Bone marrow (tissue), 2 donors: ENCODE data around the gene GBA2.

ENCODE experiments used
- DNase-seq, 2 donors: peaks; one replicate each; lab custom pipeline; 2025; lab: John Stamatoyannopoulos, UW

The GBA2 gene

DNA sequence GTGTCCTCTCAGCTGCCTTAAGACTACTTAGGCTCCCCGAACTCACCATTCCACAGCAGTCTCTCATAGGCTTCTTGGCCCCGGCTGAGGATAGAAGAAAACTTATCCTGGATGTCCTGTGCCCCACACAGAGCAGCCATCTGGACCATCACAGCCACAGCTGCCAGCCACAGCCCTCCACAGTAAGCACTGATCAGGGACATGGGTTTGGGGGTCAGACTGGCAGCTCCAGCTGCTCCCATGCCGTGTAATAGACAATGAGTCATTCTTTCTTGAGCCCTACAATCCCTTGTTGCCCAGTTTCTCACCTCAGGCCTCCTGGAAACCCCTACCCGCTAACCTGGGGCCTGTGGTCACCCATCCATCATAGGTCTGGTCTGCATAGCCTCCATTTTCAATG lies 10.8 kb downstream of the GBA2 start:
- DNase-seq: no peak

DNA sequence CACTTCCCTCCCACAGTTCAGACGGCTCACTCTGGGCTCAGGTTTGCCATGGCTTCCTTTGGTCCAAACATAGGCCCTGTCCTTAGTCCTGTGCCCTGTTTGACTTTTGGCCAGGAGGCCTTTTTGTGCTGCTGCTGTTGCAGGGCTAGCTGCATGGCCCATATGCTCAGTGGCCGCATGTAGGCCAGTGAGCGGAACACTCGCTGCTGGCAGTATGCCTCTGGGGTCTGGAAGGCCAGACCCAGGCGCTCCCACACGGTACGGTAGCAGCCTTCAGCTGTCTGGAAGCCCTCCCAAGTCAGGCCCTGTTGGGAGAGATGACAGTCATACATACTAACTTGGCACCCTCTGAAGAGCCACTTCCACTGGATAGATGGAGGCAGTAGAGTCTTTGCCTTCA lies 11.9 kb downstream of the GBA2 start:
- DNase-seq: no peak

DNA sequence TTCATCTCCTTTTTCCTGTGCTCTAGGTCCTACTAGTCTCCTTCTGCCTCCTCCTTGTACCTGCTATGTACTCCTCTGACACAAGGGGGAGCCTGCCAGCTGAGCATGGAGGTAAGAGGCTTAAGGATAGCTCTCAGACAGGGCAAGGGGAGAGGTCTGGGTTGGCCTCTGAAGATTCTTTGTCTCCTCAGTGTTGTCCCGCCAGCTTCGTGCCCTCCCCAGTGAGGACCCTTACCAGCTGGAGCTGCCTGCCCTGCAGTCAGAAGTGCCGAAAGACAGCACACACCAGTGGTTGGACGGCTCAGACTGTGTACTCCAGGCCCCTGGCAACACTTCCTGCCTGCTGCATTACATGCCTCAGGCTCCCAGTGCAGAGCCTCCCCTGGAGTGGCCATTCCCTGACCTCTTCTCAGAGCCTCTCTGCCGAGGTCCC lies 12.8 kb downstream of the GBA2 start:
- DNase-seq: peak; percentile 13 to 67

DNA sequence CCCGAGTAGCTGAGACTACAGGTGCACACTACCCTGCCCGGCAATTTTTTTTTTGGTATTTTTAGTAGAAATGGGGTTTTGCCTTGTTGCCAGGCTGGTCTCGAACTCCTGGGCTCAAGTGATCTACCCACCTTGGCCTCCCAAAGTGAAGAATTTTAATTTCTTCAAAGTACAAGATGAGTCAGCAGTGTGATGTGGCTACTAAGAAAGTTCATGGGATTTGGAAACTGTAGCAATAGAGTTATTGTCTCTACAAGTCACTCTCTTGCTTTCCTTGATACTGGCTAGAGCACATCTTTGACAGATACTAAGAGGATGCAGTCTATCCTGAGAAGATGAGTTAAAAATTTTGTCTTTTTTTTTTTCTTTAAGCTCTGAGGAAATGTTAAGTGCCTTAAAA lies 14.9 kb downstream of the GBA2 start:
- no peak for DNase-seq

DNA sequence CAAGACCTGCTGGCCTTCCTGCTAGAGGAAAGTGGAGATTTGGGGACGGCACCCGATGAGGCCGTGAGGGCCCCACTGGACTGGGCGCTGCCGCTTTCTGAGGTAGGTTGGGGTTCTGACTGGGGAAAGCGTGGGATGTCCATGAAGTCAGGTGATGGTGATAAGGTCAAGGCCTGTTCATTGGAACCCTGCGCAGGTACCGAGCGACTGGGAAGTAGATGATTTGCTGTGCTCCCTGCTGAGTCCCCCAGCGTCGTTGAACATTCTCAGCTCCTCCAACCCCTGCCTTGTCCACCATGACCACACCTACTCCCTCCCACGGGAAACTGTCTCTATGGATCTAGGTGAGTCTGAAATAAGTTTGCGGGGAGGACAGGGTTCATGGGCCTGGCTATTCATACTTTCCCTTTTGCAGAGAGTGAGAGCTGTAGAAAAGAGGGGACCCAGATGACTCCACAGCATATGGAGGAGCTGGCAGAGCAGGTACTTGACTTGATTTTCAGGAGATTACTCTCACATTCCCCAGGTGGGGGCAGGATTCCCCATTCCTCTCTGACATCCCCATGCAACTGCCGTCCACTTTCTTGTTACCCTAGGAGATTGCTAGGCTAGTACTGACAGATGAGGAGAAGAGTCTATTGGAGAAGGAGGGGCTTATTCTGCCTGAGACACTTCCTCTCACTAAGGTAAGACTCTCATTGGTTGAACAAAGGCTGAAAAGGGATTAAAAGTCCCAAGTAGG lies 16.1 kb downstream of the GBA2 start:
- no peak for DNase-seq

DNA sequence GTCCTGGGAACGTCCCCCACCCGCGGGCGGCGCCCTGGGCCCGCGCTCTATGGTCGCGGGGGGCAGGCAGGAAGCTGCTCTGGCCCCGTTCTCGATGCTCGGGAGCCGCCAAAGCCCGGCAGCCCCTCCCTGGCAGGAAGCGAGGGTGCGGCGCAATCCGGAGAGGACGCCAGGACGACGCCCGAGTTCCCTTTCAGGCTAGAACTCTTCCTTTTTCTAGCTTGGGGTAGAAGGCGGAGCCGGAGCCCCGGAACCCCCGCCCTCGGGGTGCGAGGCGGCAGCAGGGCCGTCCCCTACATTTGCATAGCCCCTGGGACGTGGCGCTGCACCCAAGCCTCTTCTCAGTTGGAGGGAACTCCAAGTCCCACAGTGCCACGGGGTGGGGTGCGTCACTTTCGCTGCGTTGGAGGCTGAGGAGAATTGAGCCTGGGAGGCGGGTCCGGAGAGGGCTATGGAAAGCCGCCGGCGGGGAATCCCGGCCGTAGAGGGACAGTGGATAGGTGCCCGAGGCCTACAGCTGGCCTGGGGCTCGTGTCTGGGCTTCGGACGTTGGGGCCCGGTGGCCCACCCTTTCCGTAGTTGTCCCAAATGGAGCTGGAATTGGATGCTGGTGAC lies 16.7 kb downstream of the GBA2 start, which contains the start of the genes CREB3 and TLN1:
CREB3 (plus strand) TSS at position 482 of the 615 bp plus-strand sequence; CDS start at position 589, 107 bp downstream.
TLN1 (minus strand) TSS at position 11 of the 615 bp plus-strand sequence. CDS start 6,501 bp downstream, outside the sequence.
- DNase-seq: peak; percentile 84 to 94

DNA sequence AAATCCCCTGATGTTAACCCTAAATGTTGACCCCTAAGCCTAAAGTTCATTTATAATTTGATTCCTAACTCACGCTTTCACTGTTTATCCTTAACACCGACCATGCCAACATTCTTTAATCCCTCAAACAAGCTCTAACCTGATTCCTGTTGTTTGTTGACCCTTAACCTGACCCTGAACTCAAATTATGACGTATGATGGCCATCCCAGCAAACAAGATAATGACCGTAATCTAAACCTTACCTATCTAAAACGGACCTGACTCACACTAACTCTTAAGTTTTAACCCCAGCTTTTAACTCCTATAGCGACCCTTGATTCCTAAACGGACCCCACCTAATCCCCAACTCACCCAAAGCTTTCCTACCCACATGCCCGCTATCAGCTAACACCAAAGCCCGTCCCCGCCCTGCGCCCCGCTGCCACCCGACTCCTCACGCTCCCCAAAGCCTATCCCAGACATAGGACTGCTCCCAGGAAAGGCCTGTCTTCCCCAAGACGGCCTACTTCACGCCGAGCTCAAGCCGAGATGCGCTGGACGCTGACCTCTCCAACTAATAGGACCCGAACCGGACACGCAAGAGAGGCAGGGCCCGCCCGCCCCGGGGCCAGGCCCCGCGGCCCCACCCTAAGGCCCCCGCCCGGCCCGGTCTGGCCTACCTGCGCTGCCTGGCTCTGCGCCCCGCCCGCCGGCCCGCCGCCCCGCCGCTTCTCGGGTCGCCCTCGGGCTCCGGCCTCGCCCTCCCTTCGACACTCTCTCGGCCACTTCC lies 17.4 kb downstream of the GBA2 start:
- no peak for DNase-seq

DNA sequence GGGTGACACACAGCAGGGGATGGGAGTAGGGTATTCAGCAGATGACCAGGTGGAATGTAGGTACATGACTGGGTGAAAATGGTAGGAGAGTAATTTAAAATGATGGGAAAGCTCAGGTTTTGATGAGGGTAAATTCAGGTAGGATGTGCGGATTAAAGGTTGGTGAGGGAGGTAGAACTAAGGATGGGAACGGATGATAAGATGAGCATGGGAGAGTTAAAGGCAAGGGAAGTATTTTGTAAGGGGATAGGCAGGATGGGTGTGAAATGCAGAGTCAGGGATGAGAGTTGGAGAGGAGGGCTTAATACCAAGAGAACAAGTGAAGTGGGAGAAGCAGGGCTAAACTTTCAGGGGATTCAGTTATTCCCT lies 18.6 kb downstream of the GBA2 start:
- DNase-seq: no peak

DNA sequence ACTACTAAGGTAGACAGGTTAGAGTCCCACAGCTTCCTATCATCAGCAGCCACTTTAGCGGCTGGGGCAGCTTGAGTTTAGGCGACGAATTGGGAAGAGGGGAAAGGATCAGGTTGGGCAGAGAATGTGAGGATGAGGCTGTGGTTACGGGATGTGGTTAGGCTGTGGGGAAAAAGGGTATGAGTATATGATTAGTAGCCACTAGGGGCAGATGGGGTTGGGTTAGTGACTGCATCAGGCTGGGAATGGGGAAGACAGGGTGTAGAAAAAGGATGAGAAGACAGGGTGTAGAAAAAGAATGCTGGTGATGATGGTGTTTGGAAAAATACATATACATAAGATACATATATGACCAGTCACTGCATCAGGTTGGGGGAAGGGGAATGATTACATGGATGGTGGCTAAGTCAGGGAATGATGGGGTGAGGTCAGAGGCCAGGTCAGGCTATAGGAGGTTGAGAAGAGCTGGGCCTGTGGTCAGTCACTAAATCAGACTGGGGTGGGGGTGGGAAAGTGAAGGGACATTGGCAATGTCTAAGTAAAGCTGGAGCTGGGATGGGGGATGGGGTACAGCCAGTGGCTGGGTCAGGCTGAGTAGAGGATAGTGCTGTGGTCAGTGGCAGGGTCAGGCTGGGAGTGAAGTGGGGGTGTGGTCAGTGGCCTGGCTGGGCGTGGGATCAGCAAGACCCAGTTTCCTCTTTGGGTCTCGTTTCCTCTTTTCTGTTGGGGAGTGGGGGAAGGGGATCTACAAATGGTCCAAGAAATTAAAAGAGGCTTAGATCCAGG lies 19.1 kb downstream of the GBA2 start:
- DNase-seq: peak in 1 of 2 donors; percentile 9

DNA sequence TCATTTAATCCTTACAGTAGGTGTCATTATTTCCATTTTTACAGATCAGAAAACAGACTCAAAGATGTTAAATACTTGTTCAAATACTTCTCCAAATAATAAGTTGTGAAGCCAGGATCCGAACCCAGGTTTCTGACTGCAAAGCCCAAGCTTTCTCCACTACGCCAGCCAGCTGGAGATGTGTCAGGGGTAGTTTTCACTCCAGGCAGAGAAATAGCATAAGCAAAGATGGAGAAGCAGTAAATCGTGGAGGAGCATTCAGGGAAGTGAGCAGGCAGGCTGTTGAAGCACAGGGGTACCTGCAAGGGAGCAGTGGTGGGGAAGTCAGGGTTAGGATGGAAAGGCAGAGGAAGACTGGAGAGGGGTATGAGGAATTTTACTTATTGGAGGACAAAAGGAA lies 19.9 kb downstream of the GBA2 start:
- DNase-seq: no peak

DNA sequence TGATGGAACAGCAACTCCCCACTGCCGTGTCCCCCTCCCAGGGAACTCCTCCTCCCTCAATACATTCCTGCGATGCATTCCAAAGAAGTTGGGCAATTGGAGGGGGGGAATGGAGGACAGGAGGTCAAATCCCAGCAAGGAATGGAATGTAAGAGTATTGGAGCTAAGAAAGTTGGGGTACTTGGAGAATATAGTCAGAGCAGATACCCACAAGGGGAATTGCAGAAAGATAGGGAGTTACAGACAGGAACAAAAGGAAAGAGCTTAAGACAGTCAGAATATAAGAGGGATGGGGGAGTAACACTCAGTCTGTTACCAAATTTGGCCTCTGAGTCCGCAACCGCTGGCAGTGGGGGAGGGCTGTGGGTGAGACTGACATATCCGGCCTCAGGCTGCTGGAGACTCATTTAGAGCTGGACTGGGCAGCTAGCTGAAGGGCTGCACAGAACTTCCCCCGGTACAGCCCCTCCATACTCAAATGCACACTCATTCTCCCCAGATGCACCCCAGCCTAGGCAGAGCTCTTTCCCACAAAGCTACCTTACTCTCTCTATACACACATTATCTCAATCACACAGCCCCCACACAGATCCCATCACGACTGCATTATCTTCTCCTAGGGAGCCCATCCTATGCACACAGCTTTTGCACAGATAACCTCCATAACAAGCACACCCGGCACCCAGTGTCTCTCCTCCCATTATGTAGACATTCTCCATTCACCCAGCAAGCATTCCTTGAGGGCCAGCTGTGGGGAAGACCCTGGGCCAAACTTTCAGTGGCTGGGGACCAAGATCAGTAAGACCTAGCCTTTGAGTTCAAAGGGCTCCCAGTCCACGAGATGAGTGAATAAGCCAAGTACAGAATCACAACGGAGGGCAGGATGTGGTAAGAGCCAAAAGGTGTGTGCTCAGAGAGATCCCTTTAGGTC lies 20.7 kb downstream of the GBA2 start:
- peak; percentile 26 to 49 for DNase-seq

DNA sequence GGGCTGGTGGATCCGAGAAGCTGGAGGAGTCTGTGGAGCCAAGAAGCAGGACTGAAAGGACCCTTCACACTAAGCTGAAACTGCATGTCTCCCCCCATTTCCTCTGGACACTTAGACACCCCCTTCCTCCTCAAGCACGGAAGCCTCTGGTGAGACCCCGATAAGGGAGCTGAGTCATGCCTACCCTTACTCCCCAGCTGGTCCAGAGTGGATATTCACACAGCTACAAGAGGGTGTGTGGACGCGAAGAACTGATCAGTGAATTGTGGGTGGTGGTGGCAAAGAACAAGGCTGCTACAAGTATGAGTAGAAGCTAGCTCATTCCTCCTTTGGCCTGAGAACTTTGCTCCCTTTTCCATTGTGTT lies 21.4 kb downstream of the GBA2 start:
- peak in 1 of 2 donors; percentile 55 for DNase-seq

DNA sequence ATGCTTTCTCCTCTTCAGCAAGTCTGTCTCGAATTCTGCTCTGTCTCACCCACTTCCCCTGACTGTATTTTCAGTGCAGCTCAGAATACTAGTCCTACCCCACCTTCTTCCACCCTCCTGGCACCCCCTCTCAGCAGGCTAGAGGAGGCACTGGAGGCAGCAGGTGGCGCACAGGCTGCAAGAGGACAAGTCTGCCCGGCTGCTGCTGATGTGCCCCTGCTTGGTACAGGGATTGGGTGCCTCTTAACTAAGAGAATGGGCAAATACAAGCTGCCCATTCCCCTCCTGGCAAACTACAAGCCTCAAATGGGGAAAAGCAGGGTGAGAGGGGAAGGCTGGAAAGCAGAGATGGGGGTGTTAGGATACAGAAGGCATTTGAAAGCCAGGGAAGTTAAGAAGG lies 22.1 kb downstream of the GBA2 start:
- peak in 1 of 2 donors; percentile 91 for DNase-seq

DNA sequence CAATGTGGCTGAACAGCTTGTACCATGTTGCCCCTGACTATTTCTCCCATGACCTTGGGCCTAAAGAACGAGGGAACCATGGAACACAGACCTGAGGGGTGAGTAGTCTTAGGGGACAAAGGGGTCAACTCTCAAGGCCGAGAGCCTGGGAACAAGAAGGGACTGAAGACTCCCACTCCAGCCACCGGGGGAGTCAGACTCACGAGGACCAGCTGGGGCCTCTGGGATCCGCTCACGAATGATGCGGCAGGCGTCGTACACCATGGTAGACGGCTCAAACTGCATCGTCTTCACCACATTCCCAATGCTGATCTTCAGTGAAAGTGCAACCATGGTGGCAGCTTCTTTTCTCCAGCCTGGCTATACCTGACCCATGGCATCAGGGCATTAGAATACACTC lies 23.7 kb downstream of the GBA2 start:
- DNase-seq: no peak

DNA sequence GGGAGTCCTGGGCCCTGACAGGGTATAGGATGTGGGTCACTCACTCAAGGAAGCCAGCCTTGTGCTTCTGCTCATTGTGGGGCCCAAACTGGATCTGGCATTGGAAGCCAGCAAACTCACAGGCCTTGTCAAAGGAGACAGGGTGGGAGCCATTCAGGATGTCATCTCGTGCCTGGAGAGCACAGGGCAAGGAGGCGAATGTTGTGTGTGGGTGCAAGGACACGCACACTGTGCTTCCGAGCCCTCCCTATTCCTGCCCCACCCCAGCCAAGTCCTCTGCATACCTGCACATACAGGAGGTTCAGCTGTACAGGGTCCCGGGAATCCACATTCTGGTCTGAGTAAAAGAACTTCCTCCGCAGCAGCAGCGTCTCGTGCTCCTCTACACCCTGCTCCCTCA lies 25.1 kb downstream of the GBA2 start:
- DNase-seq: no peak

DNA sequence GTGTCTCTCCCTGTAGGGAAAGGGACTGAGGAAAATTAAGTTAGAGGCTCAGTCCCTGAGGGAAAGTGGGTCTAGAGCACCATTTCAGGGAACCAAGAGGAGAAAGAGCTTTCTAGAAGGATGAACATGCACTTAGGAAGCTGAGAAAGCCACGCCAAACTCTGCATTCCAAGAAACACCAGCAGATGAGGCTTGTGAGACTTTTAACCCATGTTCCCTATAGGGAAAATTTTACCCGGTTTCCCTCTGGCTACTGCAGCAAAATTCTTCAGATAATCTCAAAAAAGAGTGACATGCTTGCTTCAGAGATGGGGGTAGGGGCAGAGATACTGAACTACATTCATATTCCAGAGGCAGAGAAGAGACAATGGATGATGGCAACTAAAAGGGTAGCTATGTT lies 25.6 kb downstream of the GBA2 start:
- DNase-seq: no peak

DNA sequence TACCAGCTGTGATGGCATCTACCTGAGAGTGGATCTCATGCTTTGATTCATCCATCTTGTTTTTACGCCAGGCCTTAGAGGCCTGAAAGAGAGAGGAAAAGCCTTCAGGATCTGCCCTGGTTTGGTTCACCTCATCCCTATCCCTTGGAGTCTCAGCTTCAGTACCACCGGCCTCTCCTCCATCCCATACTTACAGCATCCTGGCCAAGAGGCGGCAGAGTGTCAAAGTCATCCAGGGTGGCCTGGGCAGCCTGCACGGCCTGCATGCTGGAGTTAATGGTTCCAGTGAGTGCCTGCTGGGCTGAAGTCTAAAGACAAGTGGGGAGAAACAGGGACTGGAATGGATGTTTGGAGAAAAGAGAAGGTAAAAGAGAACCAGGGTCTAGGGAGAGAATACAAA lies 29.5 kb downstream of the GBA2 start:
- DNase-seq: no peak

DNA sequence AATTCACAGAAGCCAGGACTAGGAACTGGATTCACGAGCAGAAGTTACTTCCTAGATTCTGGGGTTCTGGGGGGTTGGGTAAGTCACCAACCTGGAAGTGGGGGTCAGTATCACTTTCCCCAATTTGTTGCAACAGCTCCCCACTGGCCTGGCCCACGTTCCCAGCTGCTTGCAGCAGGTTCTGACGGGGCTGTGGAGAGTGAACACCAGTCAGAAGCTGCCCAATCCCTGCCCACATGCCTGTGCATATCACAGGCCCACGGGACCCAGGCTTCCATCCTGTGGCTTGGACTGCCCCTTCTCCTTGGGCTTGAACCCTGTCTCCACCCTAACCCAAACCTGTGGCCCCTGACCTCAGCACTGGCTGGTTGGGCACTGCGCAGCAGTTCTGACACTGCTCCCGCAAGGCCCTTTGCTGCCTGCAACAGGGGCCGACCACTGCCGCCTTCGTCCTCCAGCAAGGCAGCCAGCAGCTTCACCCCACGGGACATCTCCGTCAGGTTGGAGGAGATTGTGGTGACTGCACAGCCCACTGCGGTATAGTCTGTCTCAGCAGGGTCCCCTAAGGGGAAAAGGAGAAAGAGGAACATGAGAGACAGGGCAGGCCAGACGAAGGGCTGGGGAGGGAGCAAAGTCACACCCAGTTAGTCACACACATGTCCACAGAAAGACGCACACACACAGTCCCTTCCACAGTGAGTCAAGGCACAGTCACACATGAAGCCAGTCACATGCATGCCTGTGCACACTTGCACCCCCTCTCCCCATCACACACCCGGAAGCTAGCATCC lies 30.1 kb downstream of the GBA2 start:
- DNase-seq: no peak

DNA sequence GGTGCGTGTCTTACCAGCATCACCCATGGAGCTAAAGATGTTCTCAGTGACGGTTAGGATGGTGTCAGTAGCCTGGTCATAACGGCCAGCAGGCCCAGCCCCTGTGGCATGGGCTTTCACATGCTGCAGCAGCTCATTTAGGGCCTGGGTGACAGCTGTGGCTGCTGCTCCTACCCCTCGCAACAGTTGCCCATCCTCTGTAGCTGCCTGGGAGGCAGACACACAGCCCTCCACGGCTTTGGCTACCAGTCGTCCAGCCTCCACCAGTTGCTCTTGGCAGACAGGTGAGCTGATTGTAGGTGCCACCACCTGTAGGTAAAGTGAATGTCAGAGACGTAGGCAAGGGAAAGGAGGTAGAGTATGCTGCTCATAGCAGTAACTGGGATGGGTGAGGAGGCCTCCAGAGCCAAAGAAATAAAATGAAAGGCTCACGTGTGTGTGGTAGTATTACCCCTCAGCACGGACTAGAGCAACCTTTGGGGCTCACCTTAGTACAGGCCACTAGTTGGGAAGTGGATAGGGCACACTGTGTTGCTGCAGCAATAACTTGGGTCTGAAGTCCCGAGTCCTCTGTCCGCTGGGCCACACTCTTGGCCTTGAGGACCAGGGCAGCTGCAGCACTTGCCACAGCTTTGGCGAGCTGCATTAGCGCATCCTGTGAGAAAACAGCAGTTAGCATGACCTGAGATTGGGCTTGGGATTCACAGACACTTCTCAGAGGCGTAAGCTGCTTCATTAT lies 31.7 kb downstream of the GBA2 start:
- DNase-seq: no peak
